HG03066 (cell line): ENCODE results near the gene PBOV1.

Source experiments
- ATAC-seq: cut with Tn5 transposase; IDR thresholded peaks from one replicate; pipeline ENCODE4 v1.9.1; 2021; ENCODE audit warnings: low read depth; ENCODE audit not compliant: unreplicated experiment

PBOV1 gene

DNA sequence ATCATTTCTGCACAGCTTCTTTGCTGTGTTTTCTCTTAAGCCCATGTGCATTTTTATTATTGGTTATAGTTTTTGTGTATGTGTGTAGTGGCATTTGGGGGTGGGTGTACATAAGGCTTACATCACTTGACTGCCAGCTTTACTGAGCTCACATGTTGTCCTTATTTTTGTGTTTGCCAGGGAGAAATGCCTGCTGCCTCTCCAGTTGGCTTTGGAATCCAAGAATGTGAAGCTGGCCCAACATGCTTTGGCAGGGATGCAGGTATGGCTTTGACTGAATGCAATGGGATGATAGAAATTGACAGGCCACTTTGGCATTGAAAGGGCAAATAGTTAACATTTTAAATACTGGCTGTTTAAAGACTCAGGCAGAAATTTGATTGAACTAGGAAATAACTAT lies 11.4 kb downstream of the PBOV1 start:
- ATAC-seq, result no peak

DNA sequence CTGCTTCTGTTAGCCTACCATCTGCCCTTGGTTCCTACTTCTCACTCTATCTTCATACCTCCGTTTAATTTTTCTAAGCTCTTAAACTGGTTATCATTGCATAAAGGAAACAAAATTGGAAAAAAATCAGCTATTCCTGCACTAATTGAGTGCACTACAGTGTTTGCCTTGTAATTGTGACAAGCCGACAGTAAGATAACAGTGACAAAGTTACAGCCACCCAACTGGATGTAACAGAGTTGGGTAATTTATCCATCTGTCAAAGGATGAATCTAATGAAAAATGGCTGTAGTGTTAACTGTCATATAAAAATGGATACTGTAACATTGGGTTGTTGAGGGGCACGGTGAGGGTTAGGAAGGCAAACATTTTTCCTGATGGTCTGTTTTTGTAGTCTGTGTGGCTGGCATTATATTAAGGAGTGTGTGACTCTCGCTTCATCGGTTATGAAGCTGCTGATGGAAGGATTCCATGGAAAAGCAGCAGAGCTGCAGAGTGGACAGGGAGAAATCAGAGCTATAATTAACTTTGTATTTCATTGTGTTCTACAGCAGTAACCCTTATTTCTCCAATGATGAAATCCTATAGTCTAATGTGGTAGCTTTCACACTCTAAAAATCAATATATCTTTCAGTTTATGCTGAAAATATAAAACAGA lies 12.7 kb downstream of the PBOV1 start:
- ATAC-seq, result no peak

DNA sequence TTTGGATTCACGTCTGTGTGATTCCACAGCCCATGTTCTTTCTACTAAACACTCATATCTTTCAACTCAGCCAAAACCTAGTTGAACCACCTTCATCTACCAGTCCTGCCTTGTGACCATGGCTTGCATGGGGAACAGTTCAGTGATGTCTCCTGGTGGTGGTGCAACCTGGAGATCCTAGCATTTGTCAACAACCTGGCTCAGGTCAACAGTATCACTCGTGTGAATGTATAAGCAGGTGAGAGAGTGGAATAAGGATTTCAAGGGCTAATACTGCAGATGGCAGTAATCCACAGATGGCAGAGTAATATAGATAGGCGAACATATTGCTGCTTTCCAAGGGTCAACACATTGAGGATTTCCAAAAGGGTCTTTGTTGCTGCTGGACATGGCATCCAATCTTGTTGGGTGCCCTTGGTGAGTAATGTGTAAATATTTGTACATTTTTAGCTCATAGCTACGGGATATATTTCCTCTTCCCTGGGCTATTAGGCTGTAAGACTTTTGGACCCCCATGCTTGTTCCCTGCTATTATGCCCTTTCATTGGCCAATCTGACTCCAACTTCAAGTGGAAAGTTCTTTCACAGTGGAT lies 13.4 kb downstream of the PBOV1 start:
- no peak for ATAC-seq

DNA sequence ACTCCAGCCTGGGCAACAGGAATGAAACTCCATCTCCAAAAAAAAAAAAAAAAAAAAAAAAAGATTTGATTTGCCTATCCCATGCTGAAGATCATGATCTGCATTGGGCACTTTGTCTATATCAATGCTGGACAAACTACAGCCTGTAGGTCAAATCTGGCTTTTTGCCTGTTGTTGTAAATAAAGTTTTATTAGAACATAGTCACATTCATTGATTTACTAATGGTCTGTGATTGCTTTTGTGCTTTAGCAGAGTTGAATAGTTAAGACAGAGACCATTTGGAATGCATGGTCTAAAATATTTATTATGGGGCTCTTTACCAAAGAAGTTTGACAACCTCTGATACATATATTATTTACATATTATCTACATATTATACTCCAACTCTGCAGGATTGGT lies 14.0 kb downstream of the PBOV1 start:
- no peak for ATAC-seq

DNA sequence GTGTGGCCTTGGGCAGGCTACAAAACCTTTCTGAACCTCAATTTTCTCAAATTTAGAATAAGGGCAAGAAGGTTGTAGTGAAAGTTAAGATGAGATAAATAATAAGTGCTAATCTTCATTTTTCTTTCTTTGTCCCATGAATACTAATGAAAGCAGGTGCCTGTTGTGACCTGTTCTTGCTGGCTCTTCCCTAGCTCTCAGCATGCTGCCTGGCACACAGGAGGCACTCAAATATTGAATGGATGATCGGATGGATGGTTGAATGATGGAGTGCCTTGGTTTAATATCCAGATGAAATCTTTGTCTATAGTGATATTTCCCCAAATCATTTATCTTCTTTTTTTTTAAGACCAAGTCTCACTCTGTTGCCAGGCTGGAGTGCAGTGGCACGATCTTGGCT lies 15.0 kb downstream of the PBOV1 start:
- ATAC-seq, result no peak

DNA sequence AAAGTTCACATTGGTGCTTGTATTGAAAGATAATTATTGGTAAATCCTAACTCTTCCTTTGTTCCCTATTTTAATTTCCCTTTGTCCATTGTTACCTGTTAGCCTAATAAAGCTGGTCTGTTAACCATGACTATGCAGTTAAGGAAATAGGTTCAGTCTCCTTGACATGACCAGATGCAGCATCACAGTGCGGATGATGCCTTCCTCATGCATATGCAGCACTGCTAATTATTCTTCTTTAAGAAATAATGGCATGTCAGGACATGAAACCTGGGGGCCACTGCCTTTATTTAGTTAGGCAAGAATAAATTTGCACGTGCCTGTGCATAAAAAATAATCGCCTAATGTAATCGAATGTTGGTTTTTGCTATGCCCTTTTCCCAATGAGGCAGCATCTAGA lies 16.5 kb downstream of the PBOV1 start:
- no peak for ATAC-seq

DNA sequence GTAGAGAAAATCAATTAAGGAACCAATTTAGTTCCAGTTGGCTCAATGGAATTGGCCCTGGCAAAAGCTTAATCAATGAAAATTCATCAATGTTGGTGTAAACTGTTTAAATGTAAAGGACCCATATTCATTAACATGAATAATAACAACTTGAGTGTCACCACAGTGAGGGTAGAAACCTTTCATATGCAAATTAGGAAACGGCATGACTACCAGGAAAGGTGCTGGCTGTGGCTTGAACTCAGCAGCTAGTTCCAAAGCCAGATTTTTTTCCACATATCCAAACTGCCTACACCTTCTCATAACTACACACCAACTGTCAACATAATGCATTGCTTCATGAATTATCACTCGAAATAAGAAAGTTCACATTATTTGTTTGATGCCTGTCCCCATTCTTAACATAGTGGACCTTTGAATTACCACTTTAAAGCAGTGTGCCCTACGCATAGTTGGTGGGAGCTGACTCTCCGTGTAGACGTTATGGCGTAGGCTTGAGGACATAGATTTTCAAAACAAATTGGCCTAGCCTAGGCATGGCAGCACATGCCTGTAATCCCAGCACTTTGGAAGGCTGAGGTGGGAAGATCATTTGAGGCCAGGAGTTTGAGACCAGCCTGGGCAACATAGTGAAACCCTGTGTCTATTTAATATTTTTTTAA lies 19.7 kb downstream of the PBOV1 start:
- ATAC-seq, result no peak

DNA sequence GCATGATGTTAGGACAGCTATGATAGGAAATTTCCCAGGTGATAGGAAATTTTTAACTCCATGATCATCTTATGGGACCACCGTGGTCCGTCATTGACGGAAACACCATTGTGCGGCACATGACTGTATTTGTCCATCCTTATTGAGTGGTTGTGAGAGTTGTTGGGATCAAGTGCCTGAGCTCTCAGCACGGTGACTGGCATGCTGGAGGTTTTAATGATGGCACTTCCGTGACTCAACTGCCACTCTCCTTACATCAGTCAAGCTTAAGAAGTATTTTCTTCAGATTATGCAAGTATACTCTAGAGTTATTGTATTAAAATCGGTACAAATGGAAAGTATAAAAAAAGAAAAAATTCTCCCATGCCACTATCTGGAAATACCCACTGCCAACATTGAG lies 20.7 kb downstream of the PBOV1 start:
- ATAC-seq, result no peak

DNA sequence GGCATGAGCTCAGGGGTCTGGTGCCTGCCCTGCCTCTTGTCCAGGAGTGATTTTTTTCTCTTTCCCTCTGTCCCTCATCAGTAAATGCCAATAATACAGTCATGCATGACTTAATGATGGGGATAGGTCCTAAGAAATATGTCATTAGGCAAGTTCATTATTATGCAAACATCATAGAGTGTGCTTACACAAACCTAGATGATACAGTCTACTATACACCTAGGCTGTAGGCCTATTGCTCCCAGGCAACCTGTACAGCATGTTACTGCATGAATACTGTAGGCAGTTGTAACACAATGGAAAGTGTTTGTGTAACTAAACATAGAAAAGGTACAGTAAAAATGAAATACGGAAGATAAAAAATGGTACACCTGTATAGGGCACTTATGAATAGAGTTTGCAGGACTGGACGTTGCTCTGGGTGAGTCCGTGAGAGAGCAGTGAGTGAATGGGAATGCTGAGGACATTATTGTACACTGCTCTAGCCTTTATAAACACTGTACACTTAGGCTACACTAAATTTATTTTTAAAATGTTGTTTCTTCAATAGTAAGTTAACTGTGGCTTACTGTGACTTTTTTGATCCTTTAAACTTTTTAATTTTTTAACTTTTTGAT lies 22.1 kb downstream of the PBOV1 start:
- ATAC-seq, result no peak

DNA sequence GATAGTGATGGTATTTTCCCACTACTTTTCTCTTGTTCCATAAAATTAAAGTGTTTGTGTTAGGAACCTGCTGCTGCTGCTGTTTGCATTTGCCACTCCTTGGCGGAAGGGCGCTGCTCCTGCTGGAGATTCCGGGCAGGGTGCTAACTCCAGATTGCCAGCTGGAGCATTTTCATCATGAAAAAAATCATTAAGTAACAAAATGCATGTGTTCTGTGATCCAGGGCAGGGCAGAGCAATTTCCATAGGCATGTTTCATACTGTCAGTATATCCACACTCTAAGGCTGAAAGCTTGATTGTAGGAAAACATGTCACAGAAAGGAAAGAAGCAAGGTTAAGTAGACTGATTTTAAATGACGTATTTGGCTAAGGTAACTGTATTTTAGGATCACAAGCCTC lies 24.0 kb downstream of the PBOV1 start:
- ATAC-seq, result no peak

DNA sequence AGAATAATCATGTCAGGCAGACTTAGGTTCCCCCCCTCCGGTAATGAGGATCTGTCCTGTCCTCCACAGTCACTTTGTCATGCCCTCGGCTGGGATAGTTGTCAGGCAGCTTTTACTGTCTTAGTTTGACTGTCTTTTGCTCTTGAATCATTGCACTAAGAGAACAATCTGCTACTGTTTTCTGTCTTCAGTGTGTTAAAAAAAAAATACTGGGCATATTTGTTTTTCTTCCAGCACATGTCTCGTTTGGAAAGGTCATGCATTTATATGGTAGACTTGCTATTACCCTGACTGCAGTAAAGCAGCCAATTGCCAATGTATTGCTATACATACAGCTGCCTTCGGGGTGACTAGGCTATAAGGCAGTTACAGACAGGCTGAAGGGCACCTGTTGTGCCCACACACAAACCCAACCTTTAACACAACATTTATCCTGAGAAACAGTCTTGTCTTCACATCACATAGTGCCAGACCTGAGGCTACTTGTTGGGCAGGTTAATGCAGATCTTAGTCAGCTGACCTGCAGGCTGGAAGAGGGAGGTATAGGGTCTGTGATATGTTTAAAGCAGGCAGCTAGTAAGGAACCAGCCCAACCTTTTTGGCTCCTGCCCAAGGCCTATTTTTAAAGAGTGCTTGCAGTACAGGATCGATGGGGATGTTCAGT lies 29.9 kb downstream of the PBOV1 start:
- no peak for ATAC-seq

DNA sequence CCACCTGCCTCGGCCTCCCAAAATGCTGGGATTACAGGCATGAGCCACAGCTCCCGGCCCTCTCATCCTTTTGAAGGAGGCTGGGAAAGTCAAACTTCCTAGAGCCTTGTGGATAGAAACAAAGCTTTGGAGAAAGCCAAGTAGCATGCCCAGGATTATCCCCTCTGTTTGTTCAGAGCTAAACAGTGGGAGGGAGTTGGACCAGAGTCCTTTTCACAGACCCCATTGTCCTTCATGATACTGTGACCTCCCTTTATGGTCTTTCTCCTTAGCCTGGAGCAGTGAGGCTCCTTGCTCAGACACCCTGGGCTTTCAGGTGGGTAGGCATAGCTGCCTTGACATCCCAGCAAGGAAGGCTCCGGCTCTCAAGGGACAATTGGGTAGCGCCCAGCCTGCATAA lies 31.1 kb downstream of the PBOV1 start:
- no peak for ATAC-seq

DNA sequence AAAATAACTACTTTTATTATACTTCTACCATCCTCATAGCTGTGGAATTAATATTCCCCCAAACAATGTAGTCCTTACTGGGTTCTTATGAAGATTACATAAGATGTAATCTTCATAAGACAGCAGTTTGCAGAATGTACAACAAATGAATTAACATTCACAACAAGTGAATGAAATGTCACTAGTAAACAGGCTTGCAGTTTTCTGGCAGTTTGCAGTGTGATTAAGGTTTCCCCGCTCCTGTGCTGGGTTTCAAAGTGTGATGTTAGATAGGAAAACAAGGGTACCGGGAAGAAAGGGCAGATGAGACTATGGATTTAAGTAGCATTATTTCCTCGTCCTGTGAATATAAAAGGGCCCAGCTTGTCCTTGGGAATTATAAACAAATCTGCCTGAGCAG lies 34.1 kb downstream of the PBOV1 start:
- no peak for ATAC-seq

DNA sequence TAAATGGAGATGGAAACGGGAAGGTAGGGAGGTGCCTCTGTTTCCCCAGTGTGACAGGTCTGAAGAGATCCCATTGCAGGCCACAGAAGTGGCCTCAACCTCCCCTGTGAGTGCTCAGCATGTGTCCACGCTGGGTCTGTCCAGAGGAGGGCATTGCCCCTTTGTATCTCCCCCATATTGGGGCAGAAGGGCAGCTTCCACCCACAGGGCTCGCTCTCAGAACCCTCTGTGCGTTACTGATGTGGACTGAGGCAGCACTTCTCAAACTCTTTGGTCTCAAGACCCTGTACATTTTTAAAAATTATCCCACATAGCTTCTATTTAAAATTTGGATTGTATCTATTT lies 34.5 kb downstream of the PBOV1 start:
- ATAC-seq, result no peak

DNA sequence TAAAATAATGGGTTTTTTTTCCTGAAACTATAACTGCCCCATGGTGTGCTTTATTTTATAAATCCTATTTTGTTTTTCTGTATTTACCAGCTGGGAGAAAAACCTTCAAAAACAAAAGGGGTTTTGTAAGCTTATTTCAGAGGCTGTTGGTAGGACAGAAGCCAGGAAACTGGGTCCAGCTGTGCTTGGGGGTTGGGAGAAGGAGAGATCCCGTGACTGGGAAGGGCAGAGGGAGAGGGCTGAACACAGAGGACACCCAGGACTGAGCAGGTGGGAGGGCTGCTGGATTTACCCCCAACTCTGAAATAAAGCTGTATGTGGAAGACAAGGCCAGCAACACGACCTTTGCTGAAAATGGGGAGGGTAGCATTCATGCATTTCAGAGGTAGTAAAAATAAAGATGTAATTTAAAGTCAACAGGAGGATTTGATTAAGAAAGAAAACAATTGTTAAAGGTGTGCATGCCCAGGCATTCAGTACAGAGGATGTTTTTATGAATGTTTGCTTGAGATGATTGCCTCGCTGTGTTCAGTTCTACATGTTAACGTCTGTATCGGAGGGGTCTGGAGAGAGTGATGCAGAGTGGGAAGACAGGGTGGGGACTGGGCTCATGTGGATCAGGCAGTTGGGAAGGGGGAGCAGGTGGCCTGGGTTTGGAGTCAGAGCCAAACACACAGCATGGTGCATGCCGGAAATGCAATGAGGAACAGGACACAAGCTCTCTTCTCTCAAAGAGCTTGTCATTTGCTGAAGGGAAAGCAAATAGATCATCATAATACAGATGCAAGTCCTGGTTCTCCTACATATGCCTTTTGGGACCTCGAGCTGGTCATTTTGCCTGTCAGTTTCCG lies 35.1 kb downstream of the PBOV1 start:
- no peak for ATAC-seq

DNA sequence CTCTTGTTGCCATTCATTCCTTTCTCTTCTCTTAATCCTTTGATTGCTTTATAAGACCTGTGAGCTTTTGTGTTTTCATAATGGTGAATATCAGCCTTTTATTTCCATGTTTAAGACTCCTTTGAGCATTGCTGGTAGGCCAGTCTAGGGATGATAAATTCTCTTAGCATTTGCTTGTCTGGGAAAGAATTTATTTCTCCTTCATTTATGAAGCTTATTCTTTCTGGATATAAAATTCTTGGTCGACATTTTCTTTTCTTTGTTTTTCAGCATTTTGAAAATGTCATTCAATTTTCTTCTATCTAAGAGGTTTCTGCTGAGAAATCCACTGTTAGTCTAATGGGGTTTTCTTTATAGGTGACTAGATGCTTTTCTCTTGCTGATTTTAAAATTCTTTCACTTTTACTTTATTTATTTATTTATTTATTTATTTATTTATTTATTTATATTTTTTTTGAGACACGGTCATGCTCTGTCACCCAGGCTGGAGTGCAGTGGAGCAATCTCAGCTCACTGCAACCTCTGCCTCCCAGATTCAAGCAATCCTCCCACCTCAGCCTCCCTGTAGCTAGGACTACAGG lies 41.5 kb downstream of the PBOV1 start:
- no peak for ATAC-seq

DNA sequence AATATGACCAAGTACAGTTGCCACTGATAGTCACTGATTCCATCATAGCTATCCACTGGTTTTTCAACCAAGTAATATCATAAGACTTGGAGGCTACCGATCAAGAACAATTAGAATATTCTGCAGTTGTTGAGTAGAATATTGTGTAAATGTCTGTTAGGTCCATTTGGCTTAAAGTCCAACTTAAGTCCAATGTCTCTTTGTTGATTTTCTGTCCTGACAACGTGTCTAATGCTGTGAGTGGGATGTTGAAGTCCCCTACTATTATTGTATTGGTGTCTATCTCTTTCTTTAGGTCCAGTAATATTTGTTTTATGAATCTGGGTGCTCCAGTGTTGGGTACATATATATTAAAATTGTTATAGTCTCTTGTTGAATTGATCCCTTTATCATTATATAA lies 42.7 kb downstream of the PBOV1 start:
- no peak for ATAC-seq
